ENCODE results near the gene IDH3A.

Gene IDH3A

GRCh38 chr15:78149068-78149804 lies at the start of gene IDH3A:
TSS of gene IDH3A (plus strand) at chr15:78149362. CDS start at chr15:78149404, 42 bp downstream.
- DNase-seq (ENCODE audit: low read depth), result peak; percentile 100

GRCh38 chr15:78100886-78101285 lies 48.3 kb upstream of the IDH3A start:
- no peak for DNase-seq (ENCODE audit: low read depth)

- DNase-seq (ENCODE audit: low read depth), result no peak
Observed at GRCh38 chr15:78101423-78102105, 47.6 kb upstream of the IDH3A start.

- no peak for DNase-seq (ENCODE audit: low read depth)
Observed at GRCh38 chr15:78102211-78102610, 47.0 kb upstream of the IDH3A start.

GRCh38 chr15:78102741-78103140 lies 46.4 kb upstream of the IDH3A start:
- no peak for DNase-seq (ENCODE audit: low read depth)

GRCh38 chr15:78103406-78104118 lies 45.6 kb upstream of the IDH3A start:
- no peak for DNase-seq (ENCODE audit: low read depth)

- no peak for DNase-seq (ENCODE audit: low read depth)
Observed at GRCh38 chr15:78104119-78104479, 45.1 kb upstream of the IDH3A start.

GRCh38 chr15:78104566-78105475 lies 44.3 kb upstream of the IDH3A start:
- DNase-seq (ENCODE audit: low read depth), result no peak

GRCh38 chr15:78105476-78106241 lies 43.5 kb upstream of the IDH3A start:
- no peak for DNase-seq (ENCODE audit: low read depth)

- no peak for DNase-seq (ENCODE audit: low read depth)
Observed at GRCh38 chr15:78107471-78107870, 41.7 kb upstream of the IDH3A start.

- peak; percentile 72 for DNase-seq (ENCODE audit: low read depth)
Observed at GRCh38 chr15:78108300-78109084, 40.7 kb upstream of the IDH3A start.

GRCh38 chr15:78109156-78109555 lies 40.0 kb upstream of the IDH3A start:
- DNase-seq (ENCODE audit: low read depth), result no peak

- DNase-seq (ENCODE audit: low read depth), result no peak
Observed at GRCh38 chr15:78110096-78110495, 39.1 kb upstream of the IDH3A start.

GRCh38 chr15:78110916-78111475 lies 38.2 kb upstream of the IDH3A start:
- no peak for DNase-seq (ENCODE audit: low read depth)

- no peak for DNase-seq (ENCODE audit: low read depth)
Observed at GRCh38 chr15:78111788-78112187, 37.4 kb upstream of the IDH3A start.

- no peak for DNase-seq (ENCODE audit: low read depth)
Observed at GRCh38 chr15:78112551-78112950, 36.6 kb upstream of the IDH3A start.

- DNase-seq (ENCODE audit: low read depth), result no peak
Observed at GRCh38 chr15:78120523-78120922, 28.6 kb upstream of the IDH3A start.

- DNase-seq (ENCODE audit: low read depth), result no peak
Observed at GRCh38 chr15:78125267-78125666, 23.9 kb upstream of the IDH3A start.

GRCh38 chr15:78127882-78128281 lies 21.3 kb upstream of the IDH3A start:
- no peak for DNase-seq (ENCODE audit: low read depth)
